Activated naive CD8-positive, alpha-beta T cell treated with anti-CD3 and anti-CD28 coated beads for 36 hours (primary cell): ENCODE measurements around the gene LYZL6. TPM values are rescaled to one million over a fixed set of nuclear protein-coding genes. Genes with fewer than 3 reads are reported as not detected.

Source experiments
- DNase-seq: peaks from one replicate; pipeline ENCODE4 v3.0.0; 2021
- H3K27ac Mint-ChIP-seq: one replicate; pipeline ENCODE4 v1.8.0; 2022; ENCODE audit warnings: mild to moderate bottlenecking, moderate library complexity, mixed read lengths
- H3K27me3 Mint-ChIP-seq: one replicate; pipeline ENCODE4 v1.8.0; 2022; ENCODE audit warnings: mild to moderate bottlenecking, mixed read lengths
- H3K36me3 Mint-ChIP-seq: one replicate; pipeline ENCODE4 v1.8.0; 2021; ENCODE audit warnings: mild to moderate bottlenecking, mixed read lengths
- H3K4me1 Mint-ChIP-seq: one replicate; pipeline ENCODE4 v1.8.0; 2021; ENCODE audit warnings: mixed read lengths
- H3K4me3 Mint-ChIP-seq: one replicate; pipeline ENCODE4 v1.8.0; 2022; ENCODE audit warnings: mild to moderate bottlenecking, moderate library complexity, mixed read lengths
- H3K9me3 Mint-ChIP-seq: one replicate; pipeline ENCODE4 v1.8.0; 2022; ENCODE audit warnings: mixed read lengths
- total RNA-seq, 2 experiments: library from RNA; stranded (reverse); gene quantifications; one replicate each; pipeline ENCODE4 v1.2.3, GENCODE V29; 2021

The LYZL6 gene
- total RNA-seq, result not detected

GRCh38 chr17:35943537-35943936 lies at the start of gene LYZL6:
Gene LYZL6 (minus strand): TSS chr17:35943713. CDS start chr17:35939356, 4,357 bp downstream.
- Mint-ChIP-seq H3K36me3 (no peaks in the 10 kb centered on the region), H3K9me3 (no peaks in the 10 kb centered on the region), H3K27ac (no peak within 1 kb of the TSS), H3K27me3 (no peaks in the 10 kb centered on the region), H3K4me3 (no peak within 1 kb of the TSS), H3K4me1 (no peaks in the 10 kb centered on the region)
- no peak for DNase-seq

GRCh38 chr17:35991075-35991474 lies 47.6 kb upstream of the LYZL6 start:
- DNase-seq, result no peak
- Mint-ChIP-seq H3K36me3 (peaks cover 1% of the 10 kb centered on the region), H3K4me3 (no peak overlapping the region), H3K27ac (no peak overlapping the region), H3K27me3 (peaks cover 30% of the 10 kb centered on the region), H3K4me1 (no peaks in the 10 kb centered on the region), H3K9me3 (peaks cover 10% of the 10 kb centered on the region)

- Mint-ChIP-seq H3K27ac (no peak overlapping the region), H3K4me1 (no peaks in the 10 kb centered on the region), H3K36me3 (peaks cover 1% of the 10 kb centered on the region), H3K9me3 (peaks cover 7% of the 10 kb centered on the region), H3K27me3 (peaks cover 20% of the 10 kb centered on the region), H3K4me3 (no peak overlapping the region)
- no peak for DNase-seq
Observed at GRCh38 chr17:35988164-35988563, 44.7 kb upstream of the LYZL6 start.

GRCh38 chr17:35986643-35987042 lies 43.1 kb upstream of the LYZL6 start, which contains the start of gene CCL14:
Gene CCL14 (minus strand): TSS chr17:35986729. CDS start chr17:35986649, 80 bp downstream.
- DNase-seq, result no peak
- no peak within 1 kb of the TSS for H3K27ac Mint-ChIP-seq
- H3K36me3 Mint-ChIP-seq, result peaks cover 1% of the 10 kb centered on the region
- no peaks in the 10 kb centered on the region for H3K4me1 Mint-ChIP-seq
- peaks cover 8% of the 10 kb centered on the region for H3K27me3 Mint-ChIP-seq
- H3K4me3 Mint-ChIP-seq, result no peak within 1 kb of the TSS
- peaks cover 7% of the 10 kb centered on the region for H3K9me3 Mint-ChIP-seq

- H3K4me1 Mint-ChIP-seq, result no peaks in the 10 kb centered on the region
- no peak overlapping the region for H3K27ac Mint-ChIP-seq
- H3K4me3 Mint-ChIP-seq, result no peak overlapping the region
- H3K27me3 Mint-ChIP-seq, result peaks cover 2% of the 10 kb centered on the region
- peaks cover 2% of the 10 kb centered on the region for H3K9me3 Mint-ChIP-seq
- H3K36me3 Mint-ChIP-seq, result no peaks in the 10 kb centered on the region
- no peak for DNase-seq
Observed at GRCh38 chr17:35984140-35984539, 40.6 kb upstream of the LYZL6 start.

- peaks cover 4% of the 10 kb centered on the region for H3K27me3 Mint-ChIP-seq
- H3K4me3 Mint-ChIP-seq, result no peak overlapping the region
- H3K36me3 Mint-ChIP-seq, result no peaks in the 10 kb centered on the region
- H3K9me3 Mint-ChIP-seq, result no peaks in the 10 kb centered on the region
- no peaks in the 10 kb centered on the region for H3K4me1 Mint-ChIP-seq
- DNase-seq, result no peak
- no peak overlapping the region for H3K27ac Mint-ChIP-seq
Observed at GRCh38 chr17:35982409-35983191, 39.1 kb upstream of the LYZL6 start.

- no peak for DNase-seq
- peaks cover 4% of the 10 kb centered on the region for H3K27me3 Mint-ChIP-seq
- no peak overlapping the region for H3K4me3 Mint-ChIP-seq
- no peaks in the 10 kb centered on the region for H3K36me3 Mint-ChIP-seq
- H3K9me3 Mint-ChIP-seq, result no peaks in the 10 kb centered on the region
- no peaks in the 10 kb centered on the region for H3K4me1 Mint-ChIP-seq
- no peak overlapping the region for H3K27ac Mint-ChIP-seq
Observed at GRCh38 chr17:35981908-35982330, 38.4 kb upstream of the LYZL6 start.

- H3K27me3 Mint-ChIP-seq, result peaks cover 10% of the 10 kb centered on the region
- H3K4me1 Mint-ChIP-seq, result no peaks in the 10 kb centered on the region
- DNase-seq, result no peak
- no peaks in the 10 kb centered on the region for H3K9me3 Mint-ChIP-seq
- H3K27ac Mint-ChIP-seq, result no peak within 1 kb of the TSS
- no peaks in the 10 kb centered on the region for H3K36me3 Mint-ChIP-seq
- no peak within 1 kb of the TSS for H3K4me3 Mint-ChIP-seq
Observed at GRCh38 chr17:35981246-35981645, 37.7 kb upstream of the LYZL6 start, which contains the start of gene CCL16. Gene CCL16 (minus strand): TSS chr17:35981497. CDS start chr17:35981420, 77 bp downstream.

GRCh38 chr17:35978346-35978745 lies 34.8 kb upstream of the LYZL6 start:
- Mint-ChIP-seq H3K27ac (no peak overlapping the region), H3K27me3 (peaks cover 10% of the 10 kb centered on the region), H3K36me3 (no peaks in the 10 kb centered on the region), H3K4me3 (no peak overlapping the region), H3K4me1 (no peaks in the 10 kb centered on the region), H3K9me3 (no peaks in the 10 kb centered on the region)
- DNase-seq, result no peak

GRCh38 chr17:35977509-35977908 lies 34.0 kb upstream of the LYZL6 start:
- no peaks in the 10 kb centered on the region for H3K4me1 Mint-ChIP-seq
- no peak overlapping the region for H3K27ac Mint-ChIP-seq
- H3K36me3 Mint-ChIP-seq, result no peaks in the 10 kb centered on the region
- H3K9me3 Mint-ChIP-seq, result no peaks in the 10 kb centered on the region
- H3K4me3 Mint-ChIP-seq, result no peak overlapping the region
- H3K27me3 Mint-ChIP-seq, result peaks cover 10% of the 10 kb centered on the region
- no peak for DNase-seq

GRCh38 chr17:35973333-35974260 lies 30.1 kb upstream of the LYZL6 start:
- peaks cover 5% of the 10 kb centered on the region for H3K27me3 Mint-ChIP-seq
- DNase-seq, result no peak
- H3K9me3 Mint-ChIP-seq, result no peaks in the 10 kb centered on the region
- no peaks in the 10 kb centered on the region for H3K36me3 Mint-ChIP-seq
- H3K4me3 Mint-ChIP-seq, result no peak overlapping the region
- no peak overlapping the region for H3K27ac Mint-ChIP-seq
- H3K4me1 Mint-ChIP-seq, result peaks cover 2% of the 10 kb centered on the region

GRCh38 chr17:35972945-35973332 lies 29.4 kb upstream of the LYZL6 start:
- no peaks in the 10 kb centered on the region for H3K9me3 Mint-ChIP-seq
- H3K4me3 Mint-ChIP-seq, result no peak overlapping the region
- DNase-seq, result no peak
- H3K4me1 Mint-ChIP-seq, result peaks cover 2% of the 10 kb centered on the region
- H3K36me3 Mint-ChIP-seq, result no peaks in the 10 kb centered on the region
- no peak overlapping the region for H3K27ac Mint-ChIP-seq
- peaks cover 5% of the 10 kb centered on the region for H3K27me3 Mint-ChIP-seq

GRCh38 chr17:35972535-35972934 lies 29.0 kb upstream of the LYZL6 start:
- peaks cover 5% of the 10 kb centered on the region for H3K27me3 Mint-ChIP-seq
- no peak for DNase-seq
- peaks cover 2% of the 10 kb centered on the region for H3K4me1 Mint-ChIP-seq
- no peaks in the 10 kb centered on the region for H3K9me3 Mint-ChIP-seq
- H3K4me3 Mint-ChIP-seq, result no peak overlapping the region
- no peak overlapping the region for H3K27ac Mint-ChIP-seq
- H3K36me3 Mint-ChIP-seq, result no peaks in the 10 kb centered on the region

GRCh38 chr17:35972066-35972465 lies 28.6 kb upstream of the LYZL6 start:
- Mint-ChIP-seq H3K36me3 (no peaks in the 10 kb centered on the region), H3K4me3 (no peak overlapping the region), H3K9me3 (no peaks in the 10 kb centered on the region), H3K27me3 (peaks cover 5% of the 10 kb centered on the region), H3K4me1 (peaks cover 2% of the 10 kb centered on the region), H3K27ac (no peak overlapping the region)
- DNase-seq, result no peak
